Upper lobe of left lung (tissue), 6 donors: ENCODE measurements around the gene PDSS2. TPM values are rescaled to one million over a fixed set of nuclear protein-coding genes. Genes with fewer than 3 reads are reported as not detected.
"Not testable (repeated sequence)": the region's sequence is repeated elsewhere in the genome, so short reads cannot be mapped to it uniquely, and the experiment has no call there.

ENCODE experiments used
- ATAC-seq, 2 donors: fragments of 200-7000 bp; cut with Tn5 transposase; one replicate each; pipeline ENCODE4 v1.9.1; 2022; ENCODE audit warnings: mild to moderate bottlenecking in 2 of 2, moderate library complexity in 2 of 2; ENCODE audit not compliant: low FRiP score in 2 of 2
- DNase-seq, 2 donors: peaks; one replicate each; pipeline ENCODE4 v3.0.0-alpha.2; 2019 to 2020
- H3K27ac ChIP-seq, 4 donors: fragments of 200-600 bp; sonication (generic); one replicate each; pipeline ENCODE4 v1.5.1; 2016 to 2019
- H3K27me3 ChIP-seq, 4 donors: fragments of 200-600 bp; sonication (generic); one replicate each; pipeline ENCODE4 v1.5.1; 2017 to 2019
- H3K36me3 ChIP-seq, 4 donors: fragments of 200-600 bp; sonication (generic); one replicate each; pipeline ENCODE4 v1.5.1; 2016 to 2019
- H3K4me1 ChIP-seq, 4 donors: fragments of 200-600 bp; sonication (generic); one replicate each; pipeline ENCODE4 v1.5.1; 2018 to 2019
- H3K4me3 ChIP-seq, 4 donors: fragments of 200-600 bp; sonication (generic); one replicate each; pipeline ENCODE4 v1.5.1; 2017 to 2019; ENCODE audit warnings: mild to moderate bottlenecking in 2 of 4, moderate library complexity in 1 of 4
- H3K9me3 ChIP-seq, 4 donors: fragments of 200-600 bp; sonication (generic); one replicate each; pipeline ENCODE4 v1.5.1; 2018 to 2019
- EP300 ChIP-seq, 4 donors: sonication (generic); formaldehyde crosslinking; IDR thresholded peaks; one replicate each; pipeline ENCODE4 v1.5.1; 2017; ENCODE audit warnings: antibody characterized with exemption in 4 of 4, control low read depth in 2 of 4
- POLR2A ChIP-seq, 4 donors: fragments of 450-650 bp; IDR thresholded peaks; one replicate each; pipeline ENCODE4 v1.5.1; 2016 to 2017; ENCODE audit warnings: antibody characterized with exemption in 4 of 4, mild to moderate bottlenecking in 2 of 4
- POLR2AphosphoS5 ChIP-seq, 2 donors: sonication (generic); formaldehyde crosslinking; IDR thresholded peaks; one replicate each; pipeline ENCODE4 v1.5.1; 2017; ENCODE audit warnings: antibody characterized with exemption in 2 of 2
- WGBS, 2 donors: methylation state at CpG; one replicate each; pipeline ENCODE4 v1.1.5; 2017 to 2018; 5-methylcytosine and 5-hydroxymethylcytosine counted together
- total RNA-seq, 6 donors: library from RNA; depleted of rRNA in 4 of 6; stranded (reverse); fragments of >200 nt in 4 of 6; gene quantifications; one replicate each; pipeline versions ENCODE4 v1.1.0 to v1.2.1, GENCODE V29; 2016 to 2021
- TF ChIP-seq, protein P1 (sequence below), 6 experiments: fragments of 450-650 bp in 4 of 6; fragments of 200-600 bp in 2 of 6; sonication (generic) in 2 of 6; IDR thresholded peaks; one replicate each; pipeline ENCODE4 v1.5.1; 2016 to 2019; ENCODE audit warnings: antibody characterized with exemption in 6 of 6
- donor health status: DM: no; HTN: no; CAD: no; lungs with moderate emphysema.
- donor health status: DM: no; HTN: yes; CAD: no; lungs with severe emphysema.

Gene PDSS2
- total RNA-seq, 6 donors from 2014 or later, result 5.1 to 20.9 (median 15.0) TPM

DNA sequence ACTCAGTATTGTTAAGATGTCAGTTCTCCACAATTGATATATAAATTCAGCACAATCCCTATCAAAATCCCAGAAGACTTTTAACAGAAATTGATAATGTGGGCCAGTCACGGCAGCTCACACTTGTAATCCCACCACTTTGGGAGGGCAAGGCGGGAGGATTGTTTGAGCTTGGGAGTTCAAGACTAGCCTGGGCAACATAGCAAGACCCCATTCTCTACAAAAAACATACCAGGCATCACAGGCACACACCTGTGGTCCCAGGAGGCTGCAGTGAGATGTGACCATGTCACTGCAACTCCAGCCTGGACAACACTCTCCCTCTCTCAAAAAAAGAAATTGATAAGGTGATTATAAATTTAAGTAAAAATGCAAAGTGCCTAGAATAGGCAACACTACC lies 90.9 kb downstream of the PDSS2 start:
- DNase-seq (no peak), ATAC-seq (no peak)
- no peaks in the 10 kb centered on the region for H3K4me1 ChIP-seq
- no peak for TF ChIP-seq POLR2AphosphoS5 (IDR thresholded peaks at IDR 0.05)
- no peak for TF ChIP-seq EP300 (IDR thresholded peaks at IDR 0.05)
- no peak for TF ChIP-seq POLR2A (IDR thresholded peaks at IDR 0.05)
- H3K9me3 ChIP-seq, result no peaks in the 10 kb centered on the region
- no peaks in the 10 kb centered on the region for H3K27me3 ChIP-seq
- H3K36me3 ChIP-seq, result no peaks in the 10 kb centered on the region
- WGBS, 2 donors, result 91 to 100% methylated on average over 2 of the region's 2 CpGs
- H3K27ac ChIP-seq, result no peak overlapping the region
- H3K4me3 ChIP-seq, result no peak overlapping the region

- DNase-seq, result peak in 1 of 2 donors; percentile 62
These were observed 95.2 kb downstream of the PDSS2 start for GRCh38 chr6:107364173-107364572.

DNA sequence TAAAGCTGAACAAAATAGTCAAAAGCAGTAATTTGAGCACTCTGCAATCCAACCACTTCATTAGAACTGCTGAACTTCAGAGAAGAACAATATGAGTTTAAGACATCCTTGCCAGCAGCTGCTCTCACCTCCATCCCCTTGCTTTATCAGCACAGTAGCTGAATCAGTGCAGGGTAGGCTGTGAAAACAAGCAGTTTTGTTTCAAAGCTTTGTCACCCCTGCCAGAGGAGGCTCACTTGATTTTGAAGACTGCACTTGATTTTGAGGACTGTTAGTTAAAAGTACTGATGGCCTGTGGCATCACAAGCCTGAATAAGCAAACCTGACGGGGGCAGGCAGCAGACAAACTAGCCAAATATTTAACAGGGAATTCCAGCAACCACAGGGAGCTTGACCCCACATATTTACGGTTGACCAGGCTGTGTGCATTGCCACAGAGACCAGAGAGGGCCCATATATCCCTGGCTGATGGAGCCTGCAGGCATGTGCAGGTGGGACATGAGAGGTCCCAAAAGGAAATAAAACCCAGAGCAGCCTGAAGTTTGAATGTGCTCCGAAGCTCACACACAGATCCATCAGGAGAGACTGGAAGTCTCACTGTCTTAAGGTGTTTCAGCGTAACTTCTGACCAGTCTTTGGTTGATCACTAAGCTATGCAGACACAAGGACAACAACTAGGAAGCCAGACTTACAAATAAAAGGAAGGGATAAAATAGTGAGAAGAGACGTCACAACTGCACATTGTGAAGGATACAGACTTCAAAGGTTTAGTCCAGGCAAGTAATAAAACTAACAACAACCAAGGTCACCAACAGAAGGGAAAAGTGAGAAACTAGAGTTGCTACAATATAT lies 97.4 kb downstream of the PDSS2 start:
- Histone ChIP-seq H3K9me3 (no peaks in the 10 kb centered on the region), H3K27ac (no peak overlapping the region), H3K36me3 (peaks cover 0 to 9% (median 0%) of the 10 kb centered on the region in 4 donors), H3K4me1 (no peaks in the 10 kb centered on the region), H3K4me3 (no peak overlapping the region), H3K27me3 (no peaks in the 10 kb centered on the region)
- 92 to 93% methylated on average over 5 of the region's 5 CpGs for WGBS, 2 donors
- DNase-seq (no peak), ATAC-seq (no peak)
- TF ChIP-seq POLR2A (IDR thresholded peaks at IDR 0.05) (no peak), POLR2AphosphoS5 (IDR thresholded peaks at IDR 0.05) (no peak), EP300 (IDR thresholded peaks at IDR 0.05) (no peak)
- TF ChIP-seq, protein P1, sequence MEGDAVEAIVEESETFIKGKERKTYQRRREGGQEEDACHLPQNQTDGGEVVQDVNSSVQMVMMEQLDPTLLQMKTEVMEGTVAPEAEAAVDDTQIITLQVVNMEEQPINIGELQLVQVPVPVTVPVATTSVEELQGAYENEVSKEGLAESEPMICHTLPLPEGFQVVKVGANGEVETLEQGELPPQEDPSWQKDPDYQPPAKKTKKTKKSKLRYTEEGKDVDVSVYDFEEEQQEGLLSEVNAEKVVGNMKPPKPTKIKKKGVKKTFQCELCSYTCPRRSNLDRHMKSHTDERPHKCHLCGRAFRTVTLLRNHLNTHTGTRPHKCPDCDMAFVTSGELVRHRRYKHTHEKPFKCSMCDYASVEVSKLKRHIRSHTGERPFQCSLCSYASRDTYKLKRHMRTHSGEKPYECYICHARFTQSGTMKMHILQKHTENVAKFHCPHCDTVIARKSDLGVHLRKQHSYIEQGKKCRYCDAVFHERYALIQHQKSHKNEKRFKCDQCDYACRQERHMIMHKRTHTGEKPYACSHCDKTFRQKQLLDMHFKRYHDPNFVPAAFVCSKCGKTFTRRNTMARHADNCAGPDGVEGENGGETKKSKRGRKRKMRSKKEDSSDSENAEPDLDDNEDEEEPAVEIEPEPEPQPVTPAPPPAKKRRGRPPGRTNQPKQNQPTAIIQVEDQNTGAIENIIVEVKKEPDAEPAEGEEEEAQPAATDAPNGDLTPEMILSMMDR (IDR thresholded peaks at IDR 0.05), result no peak

More at GRCh38 chr6:107364173-107364572, 95.2 kb downstream of the PDSS2 start:
- H3K36me3 ChIP-seq, H3K27ac ChIP-seq, H3K4me3 ChIP-seq, ATAC-seq, H3K27me3 ChIP-seq, H3K4me1 ChIP-seq, H3K9me3 ChIP-seq: not testable (repeated sequence)
- WGBS, 2 donors, result 98 to 100% methylated on average over 5 to 10 of the region's 26 CpGs

GRCh38 chr6:107360476-107360875 lies 98.9 kb downstream of the PDSS2 start:
- H3K4me1 ChIP-seq, result no peaks in the 10 kb centered on the region
- no peak overlapping the region for H3K4me3 ChIP-seq
- H3K27me3 ChIP-seq, result no peaks in the 10 kb centered on the region
- no peak overlapping the region for H3K27ac ChIP-seq
- DNase-seq, result no peak
- H3K9me3 ChIP-seq, result no peaks in the 10 kb centered on the region
- no peak for ATAC-seq
- peaks cover 0 to 9% (median 0%) of the 10 kb centered on the region in 4 donors for H3K36me3 ChIP-seq
- 89% methylated on average over 2 of the region's 2 CpGs for WGBS, 2 donors
- no peak for TF ChIP-seq POLR2AphosphoS5 (IDR thresholded peaks at IDR 0.05)

- no peak for ATAC-seq
- Histone ChIP-seq H3K27me3 (no peaks in the 10 kb centered on the region), H3K4me1 (peaks cover 0 to 6% (median 0%) of the 10 kb centered on the region in 4 donors), H3K4me3 (no peak overlapping the region), H3K36me3 (peaks cover 0 to 6% (median 0%) of the 10 kb centered on the region in 4 donors), H3K9me3 (no peaks in the 10 kb centered on the region), H3K27ac (no peak overlapping the region)
- 93 to 97% methylated on average over 2 of the region's 2 CpGs for WGBS, 2 donors
- TF ChIP-seq EP300 (IDR thresholded peaks at IDR 0.05), result no peak
- TF ChIP-seq POLR2AphosphoS5 (IDR thresholded peaks at IDR 0.05), result no peak
- TF ChIP-seq, protein P1 (IDR thresholded peaks at IDR 0.05), result no peak
- no peak for TF ChIP-seq POLR2A (IDR thresholded peaks at IDR 0.05)
- no peak for DNase-seq
These were observed 101.5 kb downstream of the PDSS2 start for GRCh38 chr6:107357842-107358241.

- Histone ChIP-seq H3K27ac (no peak overlapping the region), H3K4me3 (no peak overlapping the region), H3K9me3 (no peaks in the 10 kb centered on the region), H3K4me1 (peaks cover 0 to 6% (median 0%) of the 10 kb centered on the region in 4 donors), H3K36me3 (peaks cover 0 to 3% (median 0%) of the 10 kb centered on the region in 4 donors), H3K27me3 (no peaks in the 10 kb centered on the region)
- no peak for DNase-seq
- ATAC-seq, result no peak
- WGBS, 2 donors, result 90 to 94% methylated on average over 2 of the region's 2 CpGs
- no peak for TF ChIP-seq EP300 (IDR thresholded peaks at IDR 0.05)
These were observed 102.3 kb downstream of the PDSS2 start for GRCh38 chr6:107357031-107357430.

GRCh38 chr6:107355659-107356058 lies 103.7 kb downstream of the PDSS2 start:
- Histone ChIP-seq H3K9me3 (no peaks in the 10 kb centered on the region), H3K4me1 (peaks cover 0 to 6% (median 0%) of the 10 kb centered on the region in 4 donors), H3K27ac (no peak overlapping the region), H3K27me3 (no peaks in the 10 kb centered on the region), H3K36me3 (no peaks in the 10 kb centered on the region), H3K4me3 (no peak overlapping the region)
- TF ChIP-seq POLR2AphosphoS5 (IDR thresholded peaks at IDR 0.05), result no peak
- no peak for TF ChIP-seq EP300 (IDR thresholded peaks at IDR 0.05)
- no peak for TF ChIP-seq POLR2A (IDR thresholded peaks at IDR 0.05)
- TF ChIP-seq, protein P1 (IDR thresholded peaks at IDR 0.05), result no peak
- DNase-seq (no peak), ATAC-seq (no peak)
- WGBS, 2 donors, result 92 to 93% methylated on average over 3 of the region's 3 CpGs
